NCI-H2227 treated with DMSO at 0.1 percent for 48 hours (cell line): ENCODE results near the gene IQGAP1.
"Not testable (repeated sequence)": the region's sequence is repeated elsewhere in the genome, so short reads cannot be mapped to it uniquely, and the experiment has no call there.

Experiments used
- DNase-seq: peaks from one replicate; lab custom pipeline; 2025; lab: John Stamatoyannopoulos, UW

Gene IQGAP1

GRCh38 chr15:90409587-90409986 is 21.5 kb downstream of the IQGAP1 start:
- DNase-seq, result not testable (repeated sequence)

GRCh38 chr15:90410316-90410715 is 22.3 kb downstream of the IQGAP1 start:
- not testable (repeated sequence) for DNase-seq

- DNase-seq, result no peak
Observed at GRCh38 chr15:90411176-90411575, 23.1 kb downstream of the IQGAP1 start.

GRCh38 chr15:90412356-90413194 is 24.5 kb downstream of the IQGAP1 start:
- DNase-seq, result no peak

GRCh38 chr15:90413411-90414379 is 25.7 kb downstream of the IQGAP1 start:
- DNase-seq, result no peak

GRCh38 chr15:90414408-90415028 is 26.5 kb downstream of the IQGAP1 start:
- DNase-seq, result no peak

GRCh38 chr15:90416052-90416451 is 28.0 kb downstream of the IQGAP1 start:
- not testable (repeated sequence) for DNase-seq

GRCh38 chr15:90418627-90419026 is 30.6 kb downstream of the IQGAP1 start:
- no peak for DNase-seq

GRCh38 chr15:90419206-90419605 is 31.2 kb downstream of the IQGAP1 start:
- no peak for DNase-seq

GRCh38 chr15:90419738-90420406 is 31.8 kb downstream of the IQGAP1 start:
- no peak for DNase-seq

- DNase-seq, result no peak
Observed at GRCh38 chr15:90420451-90420850, 32.4 kb downstream of the IQGAP1 start.

GRCh38 chr15:90421527-90421926 is 33.5 kb downstream of the IQGAP1 start:
- DNase-seq, result no peak

GRCh38 chr15:90422043-90422442 is 34.0 kb downstream of the IQGAP1 start:
- DNase-seq, result no peak

GRCh38 chr15:90422936-90423335 is 34.9 kb downstream of the IQGAP1 start:
- no peak for DNase-seq

- DNase-seq, result no peak
Observed at GRCh38 chr15:90423801-90424319, 35.8 kb downstream of the IQGAP1 start.

GRCh38 chr15:90425726-90426346 is 37.8 kb downstream of the IQGAP1 start:
- DNase-seq, result no peak

- no peak for DNase-seq
Observed at GRCh38 chr15:90427185-90427584, 39.1 kb downstream of the IQGAP1 start.

- DNase-seq, result no peak
Observed at GRCh38 chr15:90432253-90432652, 44.2 kb downstream of the IQGAP1 start.

- DNase-seq, result no peak
Observed at GRCh38 chr15:90435652-90436337, 47.8 kb downstream of the IQGAP1 start.

GRCh38 chr15:90436952-90437351 is 48.9 kb downstream of the IQGAP1 start:
- no peak for DNase-seq
